CD4-positive, alpha-beta T cell treated with Interleukin-17A for 1 hour (primary cell): ENCODE data around the gene NAP1L5.

Experiments
- DNase-seq: peaks from one replicate; pipeline ENCODE4 v3.0.0-alpha.2; 2020

NAP1L5 gene

GRCh38 chr4:88697588-88698329 lies at the start of gene NAP1L5:
Gene NAP1L5, minus strand, starts transcription at chr4:88697829. Its CDS starts 75 bp downstream, at chr4:88697754.
- peak; percentile 81 for DNase-seq

GRCh38 chr4:88747351-88747750 lies 49.7 kb upstream of the NAP1L5 start:
- DNase-seq = no peak

GRCh38 chr4:88746206-88746605 lies 48.6 kb upstream of the NAP1L5 start:
- DNase-seq = no peak

GRCh38 chr4:88745581-88746163 lies 48.0 kb upstream of the NAP1L5 start:
- no peak for DNase-seq

GRCh38 chr4:88745175-88745574 lies 47.5 kb upstream of the NAP1L5 start:
- DNase-seq = no peak

- no peak for DNase-seq
These were observed 47.0 kb upstream of the NAP1L5 start for GRCh38 chr4:88744609-88745008.

GRCh38 chr4:88743696-88744095 lies 46.1 kb upstream of the NAP1L5 start:
- no peak for DNase-seq

- DNase-seq = no peak
These were observed 44.9 kb upstream of the NAP1L5 start for GRCh38 chr4:88742561-88742960.

GRCh38 chr4:88738180-88738579 lies 40.6 kb upstream of the NAP1L5 start:
- no peak for DNase-seq

- peak; percentile 8 for DNase-seq
These were observed 39.8 kb upstream of the NAP1L5 start for GRCh38 chr4:88737307-88737941.

- DNase-seq = no peak
These were observed 38.6 kb upstream of the NAP1L5 start for GRCh38 chr4:88736264-88736663.

- no peak for DNase-seq
These were observed 37.9 kb upstream of the NAP1L5 start for GRCh38 chr4:88735564-88735963.

GRCh38 chr4:88734403-88734949 lies 36.8 kb upstream of the NAP1L5 start:
- no peak for DNase-seq

GRCh38 chr4:88732714-88733368 lies 35.2 kb upstream of the NAP1L5 start:
- DNase-seq = no peak

- no peak for DNase-seq
These were observed 33.8 kb upstream of the NAP1L5 start for GRCh38 chr4:88731381-88731780.

- DNase-seq = no peak
These were observed 33.2 kb upstream of the NAP1L5 start for GRCh38 chr4:88730811-88731210.

GRCh38 chr4:88729146-88729760 lies 31.6 kb upstream of the NAP1L5 start:
- DNase-seq = no peak

GRCh38 chr4:88728146-88728545 lies 30.5 kb upstream of the NAP1L5 start:
- no peak for DNase-seq

- DNase-seq = no peak
These were observed 28.4 kb upstream of the NAP1L5 start for GRCh38 chr4:88725986-88726385.

GRCh38 chr4:88725143-88725542 lies 27.5 kb upstream of the NAP1L5 start:
- no peak for DNase-seq

GRCh38 chr4:88724406-88724805 lies 26.8 kb upstream of the NAP1L5 start:
- no peak for DNase-seq

- DNase-seq = no peak
These were observed 25.2 kb upstream of the NAP1L5 start for GRCh38 chr4:88722828-88723227.

- no peak for DNase-seq
These were observed 24.7 kb upstream of the NAP1L5 start for GRCh38 chr4:88722276-88722780.
